Colonic mucosa (tissue), 4 donors: ENCODE data around the gene SACM1L. TPM values are rescaled to one million over a fixed set of nuclear protein-coding genes. Genes with fewer than 3 reads are reported as not detected.

Experiments
- DNase-seq: peaks from one replicate; pipeline ENCODE4 v3.0.0-alpha.2; 2020
- H3K27ac ChIP-seq: fragments of 200-600 bp; one replicate; pipeline ENCODE4 v1.8.0; 2021
- H3K27me3 ChIP-seq: fragments of 200-600 bp; one replicate; pipeline ENCODE4 v1.8.0; 2021
- H3K36me3 ChIP-seq: fragments of 200-600 bp; one replicate; pipeline ENCODE4 v1.8.0; 2021
- H3K4me1 ChIP-seq: fragments of 200-600 bp; one replicate; pipeline ENCODE4 v1.8.0; 2021; ENCODE audit warnings: mild to moderate bottlenecking
- H3K4me3 ChIP-seq: fragments of 200-600 bp; one replicate; pipeline ENCODE4 v1.8.0; 2021
- H3K9ac ChIP-seq, 2 donors: one replicate each; pipeline ENCODE4 v1.7.0; 2013; ENCODE audit warnings: control low read depth in 2 of 2, low read depth in 2 of 2, low read length in 2 of 2
- H3K9me3 ChIP-seq: fragments of 200-600 bp; one replicate; pipeline ENCODE4 v1.8.0; 2021
- intact Hi-C: fragments of 100-400 bp; cut with DNase I; formaldehyde crosslinking; loops from one replicate; pipeline ENCODE4 v1.14.1; 2022
- total RNA-seq, 2 donors: library from RNA; stranded (reverse); fragmentation: NEBNext Ultra II Directional in 1 of 2; extraction: Animal tissue kit (Norgen Biotek cat#: 25700) in 1 of 2; gene quantifications; one replicate each; pipeline ENCODE4 v1.2.1, GENCODE V29; 2021
- TF ChIP-seq, protein P1 (sequence below): fragments of 200-600 bp; IDR thresholded peaks from one replicate; pipeline ENCODE4 v1.8.0; 2022; ENCODE audit warnings: antibody characterized with exemption, mild to moderate bottlenecking
- donor health status: healthy.
- donor health status: DM: no; HTN: no; CAD: no.
- donor health status: DM: no; HTN: no; CAD: no.

Gene SACM1L
- total RNA-seq, 2 donors from 2014 or later = 47.2 TPM

DNA sequence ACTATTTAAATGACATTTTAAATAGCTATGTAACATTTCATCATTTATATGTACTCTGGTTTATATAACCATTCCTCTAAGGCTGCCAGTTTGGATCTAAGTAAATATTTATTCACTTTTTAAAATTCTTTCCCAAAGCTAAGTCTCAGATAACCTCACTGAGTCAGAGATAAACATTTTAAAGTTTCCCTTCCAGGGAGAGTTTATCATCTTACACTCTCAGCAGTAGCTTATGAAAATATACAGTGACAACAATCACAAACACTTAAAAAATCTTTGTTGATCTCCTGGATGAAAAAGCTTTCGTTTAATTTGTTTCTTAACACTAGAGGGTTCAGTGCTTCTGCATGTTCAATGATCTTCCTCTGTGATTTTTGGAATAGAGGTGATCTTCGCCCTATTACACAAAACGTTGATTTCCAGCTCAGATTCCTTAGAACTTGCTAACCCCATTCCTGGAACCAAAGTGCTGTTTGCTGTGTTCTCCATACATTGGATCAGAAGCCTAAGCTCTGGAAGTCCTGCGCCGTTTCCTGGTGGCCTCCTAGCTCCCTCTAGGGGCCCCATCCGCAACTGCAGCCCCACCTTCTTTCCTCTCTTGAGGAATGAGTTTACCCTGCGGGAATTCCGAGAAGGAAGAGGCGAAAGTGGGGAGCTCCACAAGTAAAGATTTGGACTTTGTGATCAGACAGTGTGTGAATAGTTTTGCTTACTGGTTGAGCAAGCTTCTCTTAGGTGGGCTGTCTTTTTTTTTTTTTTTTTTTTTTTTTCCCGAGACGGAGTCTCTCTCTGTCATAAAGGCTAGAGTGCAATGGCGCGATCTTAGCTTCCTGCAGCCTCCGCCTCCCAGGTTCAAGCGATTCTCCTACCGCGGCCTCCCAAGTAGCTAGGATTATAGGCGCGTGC is 29.3 kb upstream of the SACM1L start:
- TF ChIP-seq, protein P1, sequence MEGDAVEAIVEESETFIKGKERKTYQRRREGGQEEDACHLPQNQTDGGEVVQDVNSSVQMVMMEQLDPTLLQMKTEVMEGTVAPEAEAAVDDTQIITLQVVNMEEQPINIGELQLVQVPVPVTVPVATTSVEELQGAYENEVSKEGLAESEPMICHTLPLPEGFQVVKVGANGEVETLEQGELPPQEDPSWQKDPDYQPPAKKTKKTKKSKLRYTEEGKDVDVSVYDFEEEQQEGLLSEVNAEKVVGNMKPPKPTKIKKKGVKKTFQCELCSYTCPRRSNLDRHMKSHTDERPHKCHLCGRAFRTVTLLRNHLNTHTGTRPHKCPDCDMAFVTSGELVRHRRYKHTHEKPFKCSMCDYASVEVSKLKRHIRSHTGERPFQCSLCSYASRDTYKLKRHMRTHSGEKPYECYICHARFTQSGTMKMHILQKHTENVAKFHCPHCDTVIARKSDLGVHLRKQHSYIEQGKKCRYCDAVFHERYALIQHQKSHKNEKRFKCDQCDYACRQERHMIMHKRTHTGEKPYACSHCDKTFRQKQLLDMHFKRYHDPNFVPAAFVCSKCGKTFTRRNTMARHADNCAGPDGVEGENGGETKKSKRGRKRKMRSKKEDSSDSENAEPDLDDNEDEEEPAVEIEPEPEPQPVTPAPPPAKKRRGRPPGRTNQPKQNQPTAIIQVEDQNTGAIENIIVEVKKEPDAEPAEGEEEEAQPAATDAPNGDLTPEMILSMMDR = peak; percentile 97
- no peaks in the 10 kb centered on the region for H3K9me3 ChIP-seq
- no peak overlapping the region for H3K4me3 ChIP-seq
- no peaks in the 10 kb centered on the region for H3K36me3 ChIP-seq
- intact Hi-C loops = loop anchor here (10.0 kb wide), 2 partner anchors 435 to 625 kb away; partner anchors contain the start of gene TMEM158
- H3K9ac ChIP-seq = peak overlapping the region in 1 of 2 donors; percentile 7
- H3K27ac ChIP-seq = no peak overlapping the region
- DNase-seq = peak; percentile 88
- H3K4me1 ChIP-seq = peaks cover 5% of the 10 kb centered on the region
- H3K27me3 ChIP-seq = no peaks in the 10 kb centered on the region

DNA sequence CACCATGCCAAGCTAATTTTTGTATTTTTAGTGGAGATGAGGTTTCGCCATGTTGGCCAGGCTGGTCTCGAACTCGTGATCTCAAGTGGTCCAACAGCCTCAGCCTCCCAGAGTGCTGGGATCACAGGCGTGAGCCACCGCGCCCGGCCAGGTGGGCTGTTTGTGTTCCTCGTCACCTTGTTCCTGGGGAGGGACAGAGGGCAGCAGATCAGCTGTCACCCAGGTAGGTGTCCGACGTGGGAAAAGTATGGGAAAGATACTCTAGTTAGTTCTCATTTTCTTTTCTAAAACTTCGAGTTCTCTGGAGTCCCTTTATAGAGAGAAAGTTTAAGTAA is 28.7 kb upstream of the SACM1L start:
- no peaks in the 10 kb centered on the region for H3K36me3 ChIP-seq
- no peak for DNase-seq
- TF ChIP-seq, protein P1 = no peak
- no peaks in the 10 kb centered on the region for H3K9me3 ChIP-seq
- H3K9ac ChIP-seq = no peak overlapping the region
- H3K27me3 ChIP-seq = no peaks in the 10 kb centered on the region
- intact Hi-C loops = loop anchor here (10.0 kb wide), 1 partner anchor 436 kb away; the partner anchor contains the start of gene TMEM158
- H3K4me1 ChIP-seq = peaks cover 5% of the 10 kb centered on the region
- no peak overlapping the region for H3K4me3 ChIP-seq
- H3K27ac ChIP-seq = no peak overlapping the region

DNA sequence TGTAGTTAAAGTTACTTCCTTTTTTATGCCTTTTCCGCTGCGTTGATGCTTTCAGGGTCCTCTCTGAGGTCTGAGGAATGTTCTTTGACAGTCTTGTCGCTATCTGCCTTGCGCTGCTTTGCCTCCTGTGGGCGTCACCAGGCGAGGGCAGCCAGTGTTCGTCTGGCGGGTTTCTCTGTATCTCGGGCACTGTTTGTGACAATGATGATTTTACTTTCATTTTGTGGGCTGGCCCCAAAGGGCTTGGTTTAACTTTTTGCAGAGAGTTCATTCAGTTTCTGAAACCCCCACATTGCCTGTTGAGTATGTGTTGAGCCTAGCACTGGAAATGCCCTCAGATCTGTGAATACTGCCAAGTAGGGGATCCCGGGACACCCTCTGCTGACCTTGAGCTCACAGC is 24.6 kb upstream of the SACM1L start:
- peak overlapping the region in 1 of 2 donors; percentile 19 for H3K9ac ChIP-seq
- TF ChIP-seq, protein P1 = no peak
- H3K4me1 ChIP-seq = no peaks in the 10 kb centered on the region
- intact Hi-C loops = loop anchor here (10.0 kb wide), 1 partner anchor 440 kb away; the partner anchor contains the start of gene TMEM158
- no peak overlapping the region for H3K4me3 ChIP-seq
- H3K9me3 ChIP-seq = no peaks in the 10 kb centered on the region
- H3K27me3 ChIP-seq = no peaks in the 10 kb centered on the region
- no peak for DNase-seq
- H3K27ac ChIP-seq = no peak overlapping the region
- H3K36me3 ChIP-seq = no peaks in the 10 kb centered on the region

DNA sequence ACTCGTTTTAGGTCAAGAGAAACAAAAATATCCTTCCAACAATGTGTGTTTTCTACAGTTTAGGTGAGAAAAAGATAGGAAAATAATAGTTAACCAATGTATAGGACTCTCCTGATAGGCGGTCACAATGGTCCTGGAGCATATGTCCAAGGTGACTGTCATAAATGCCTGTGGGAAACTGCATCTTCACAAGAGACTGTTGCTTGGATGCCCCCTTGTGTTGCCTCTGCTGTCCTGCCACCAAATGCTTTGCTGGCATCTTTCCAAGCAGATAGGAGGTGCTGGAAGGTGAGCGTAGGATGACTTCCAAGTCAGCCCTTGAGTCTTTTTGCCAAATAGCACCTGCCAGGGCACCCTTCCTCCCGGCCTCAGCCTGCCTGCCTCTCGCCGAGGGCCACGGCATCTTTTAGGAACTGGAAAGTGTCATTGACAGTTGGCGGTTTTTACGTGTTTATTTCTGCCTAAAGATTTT is 24.1 kb upstream of the SACM1L start:
- no peak overlapping the region for H3K9ac ChIP-seq
- no peaks in the 10 kb centered on the region for H3K4me1 ChIP-seq
- H3K9me3 ChIP-seq = no peaks in the 10 kb centered on the region
- intact Hi-C loops = loop anchor here (10.0 kb wide), 1 partner anchor 440 kb away; the partner anchor contains the start of gene TMEM158
- H3K36me3 ChIP-seq = no peaks in the 10 kb centered on the region
- no peak overlapping the region for H3K4me3 ChIP-seq
- peak; percentile 65 for DNase-seq
- no peaks in the 10 kb centered on the region for H3K27me3 ChIP-seq
- no peak overlapping the region for H3K27ac ChIP-seq
- TF ChIP-seq, protein P1 = peak; percentile 52

DNA sequence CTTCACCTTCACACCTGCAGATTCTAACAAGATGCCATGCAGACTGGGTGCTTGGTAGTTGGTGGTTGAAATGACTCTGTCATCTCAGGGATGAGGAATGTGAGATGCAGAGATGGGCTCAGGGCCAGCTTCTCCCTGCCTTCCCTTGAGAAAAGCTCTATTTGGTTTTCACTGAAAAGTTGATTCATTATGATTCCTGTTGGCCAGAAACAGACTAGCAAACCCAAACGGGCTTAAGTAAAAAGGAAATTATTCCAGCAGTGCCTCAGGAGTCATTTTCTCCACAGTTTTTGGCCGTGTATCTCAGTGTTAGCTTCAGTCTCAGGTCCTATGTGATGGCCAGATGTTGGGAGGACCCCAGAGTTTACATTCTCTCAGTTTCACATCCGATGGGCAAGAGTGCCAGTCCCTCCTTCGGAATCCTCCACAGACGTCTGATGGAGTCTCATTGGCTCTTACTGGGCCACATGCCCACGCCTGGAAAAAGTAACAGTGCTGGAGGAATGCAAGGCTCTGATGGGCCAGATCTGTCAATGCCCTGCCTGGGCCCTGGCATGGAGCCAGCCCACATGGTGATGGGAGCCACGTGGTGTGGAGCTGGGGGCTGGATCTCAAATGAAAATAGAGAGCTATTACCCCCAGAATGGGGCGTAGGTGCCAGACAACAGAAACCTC is 22.3 kb upstream of the SACM1L start:
- TF ChIP-seq, protein P1 = no peak
- H3K27ac ChIP-seq = peak overlapping the region; percentile 25
- no peak overlapping the region for H3K4me3 ChIP-seq
- no peaks in the 10 kb centered on the region for H3K4me1 ChIP-seq
- H3K27me3 ChIP-seq = no peaks in the 10 kb centered on the region
- no peak overlapping the region for H3K9ac ChIP-seq
- no peaks in the 10 kb centered on the region for H3K9me3 ChIP-seq
- no peaks in the 10 kb centered on the region for H3K36me3 ChIP-seq
- intact Hi-C loops = loop anchor here (10.0 kb wide), 1 partner anchor 442 kb away; the partner anchor contains the start of gene TMEM158
- no peak for DNase-seq
